Measurements from ENCODE around the gene BFSP2. TPM values are rescaled to one million over a fixed set of nuclear protein-coding genes. Genes with fewer than 3 reads are reported as not detected.
"Not testable (repeated sequence)": the region's sequence is repeated elsewhere in the genome, so short reads cannot be mapped to it uniquely, and the experiment has no call there.

BFSP2 gene
- total RNA-seq, 2 donors from 2014 or later, result 1.0 TPM; not detected in 1

DNA sequence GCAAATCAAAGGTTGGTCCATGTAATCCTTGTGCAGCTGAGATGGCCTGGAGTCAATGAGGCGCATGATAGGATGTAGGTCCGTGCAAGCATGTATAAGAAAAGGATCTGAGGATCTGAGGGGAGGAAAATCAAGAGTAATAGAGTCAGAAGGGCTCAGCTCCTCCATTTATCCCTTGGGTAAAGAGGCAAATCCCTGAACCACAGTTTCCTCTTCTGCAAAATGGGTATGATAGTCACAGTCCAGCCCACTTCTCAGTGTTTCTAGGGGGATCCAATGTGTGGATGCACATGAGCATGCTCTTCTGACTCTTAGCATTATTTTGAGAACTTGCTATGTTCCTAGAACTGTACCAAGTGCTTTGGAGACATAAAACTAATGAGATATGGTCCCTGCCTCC lies 67.9 kb downstream of the BFSP2 start:
- Mint-ChIP-seq H3K27ac (no peak overlapping the region), H3K27me3 (no peaks in the 10 kb centered on the region), H3K9me3 (no peaks in the 10 kb centered on the region), H3K4me1 (peaks cover 5% of the 10 kb centered on the region), H3K4me3 (no peak overlapping the region), H3K36me3 (ENCODE audit: low read depth) (no peaks in the 10 kb centered on the region)
- ATAC-seq (replicated peaks), result no peak

DNA sequence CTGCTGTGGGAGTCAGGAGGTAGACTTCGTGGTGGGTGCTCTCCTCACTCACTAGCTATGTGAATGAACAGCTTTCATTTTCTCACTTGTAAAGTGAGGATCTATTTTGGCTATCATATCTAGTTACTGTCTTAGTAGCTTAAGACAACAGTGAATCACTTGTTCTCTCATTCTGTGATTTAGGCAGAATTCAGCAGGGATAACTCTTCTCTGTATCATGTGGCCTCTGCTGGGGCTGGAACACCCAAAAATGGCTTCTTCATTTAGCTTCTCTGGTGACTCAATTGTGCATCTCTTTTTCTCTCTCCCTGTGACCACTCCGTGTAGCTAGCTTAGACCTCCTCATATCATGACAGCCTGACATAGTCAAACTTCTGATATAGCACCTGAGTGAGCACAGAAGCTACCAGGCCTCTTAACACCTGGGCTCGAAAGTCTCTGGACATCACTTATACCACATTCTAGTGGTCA lies 68.4 kb downstream of the BFSP2 start:
- Mint-ChIP-seq H3K36me3 (ENCODE audit: low read depth) (no peaks in the 10 kb centered on the region), H3K4me1 (peaks cover 5% of the 10 kb centered on the region), H3K4me3 (no peak overlapping the region), H3K27me3 (no peaks in the 10 kb centered on the region), H3K27ac (no peak overlapping the region), H3K9me3 (no peaks in the 10 kb centered on the region)
- peak; percentile 42 for ATAC-seq (replicated peaks)

DNA sequence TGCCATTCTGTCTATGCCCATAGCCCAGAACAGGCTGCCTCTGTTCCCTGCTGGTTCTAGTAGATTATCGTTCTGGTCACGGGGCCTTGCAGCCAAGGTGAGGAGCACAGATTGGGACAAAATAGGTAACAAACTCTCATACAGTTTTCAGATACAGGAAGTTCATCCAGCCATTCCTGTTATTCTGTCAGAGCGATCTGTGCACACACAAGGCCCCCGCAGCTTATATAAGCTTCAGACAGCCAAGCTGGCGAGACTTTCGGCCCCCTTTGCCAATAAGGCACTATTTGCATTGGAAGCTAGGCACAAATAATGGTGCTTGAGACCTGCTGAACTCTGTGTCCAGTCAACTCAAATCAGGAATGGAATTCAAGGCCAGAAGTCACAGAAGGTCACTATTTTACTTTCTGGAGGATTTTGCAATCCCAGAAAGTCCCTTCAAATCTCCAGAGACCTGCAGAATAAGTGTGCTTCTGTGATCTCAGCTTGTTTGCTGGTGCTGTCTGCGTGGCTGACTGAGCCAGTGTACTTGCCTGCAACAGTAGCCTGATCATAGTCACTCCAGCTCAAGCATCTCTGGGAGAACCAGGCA lies 69.4 kb downstream of the BFSP2 start:
- no peak for ATAC-seq (replicated peaks)
- Mint-ChIP-seq H3K36me3 (ENCODE audit: low read depth) (no peaks in the 10 kb centered on the region), H3K27ac (no peak overlapping the region), H3K27me3 (no peaks in the 10 kb centered on the region), H3K9me3 (no peaks in the 10 kb centered on the region), H3K4me3 (no peak overlapping the region), H3K4me1 (peaks cover 2% of the 10 kb centered on the region)

- H3K9me3 Mint-ChIP-seq, result no peaks in the 10 kb centered on the region
- peaks cover 12% of the 10 kb centered on the region for H3K4me1 Mint-ChIP-seq
- no peaks in the 10 kb centered on the region for H3K36me3 Mint-ChIP-seq (ENCODE audit: low read depth)
- no peak for ATAC-seq (replicated peaks)
- H3K27me3 Mint-ChIP-seq, result no peaks in the 10 kb centered on the region
- H3K27ac Mint-ChIP-seq, result no peak overlapping the region
- no peak overlapping the region for H3K4me3 Mint-ChIP-seq
These were observed 72.4 kb downstream of the BFSP2 start for GRCh38 chr3:133472242-133472641.

DNA sequence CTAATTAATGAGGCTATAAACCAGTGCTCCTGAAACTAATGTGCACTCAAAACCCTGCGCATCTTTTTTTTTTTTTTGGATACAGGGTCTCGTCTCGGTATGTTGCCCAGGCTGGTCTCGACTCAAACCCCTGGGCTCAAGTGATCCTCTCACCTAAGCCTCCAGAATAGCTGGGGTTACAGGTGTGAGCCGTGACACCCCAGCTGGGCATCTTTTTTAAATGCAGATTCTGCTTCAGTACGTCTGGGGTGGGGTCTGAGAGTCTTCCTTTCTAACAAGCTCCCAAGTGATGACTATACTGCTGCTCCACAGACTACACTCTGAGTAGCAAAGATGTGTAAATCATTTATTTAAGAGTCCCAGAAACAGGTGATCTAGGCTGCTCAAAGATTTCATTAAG lies 73.0 kb downstream of the BFSP2 start:
- H3K4me3 Mint-ChIP-seq, result no peak overlapping the region
- no peaks in the 10 kb centered on the region for H3K27me3 Mint-ChIP-seq
- H3K9me3 Mint-ChIP-seq, result no peaks in the 10 kb centered on the region
- no peak for ATAC-seq (replicated peaks)
- H3K4me1 Mint-ChIP-seq, result peaks cover 12% of the 10 kb centered on the region
- no peak overlapping the region for H3K27ac Mint-ChIP-seq
- no peaks in the 10 kb centered on the region for H3K36me3 Mint-ChIP-seq (ENCODE audit: low read depth)

GRCh38 chr3:133473472-133474191 lies 73.8 kb downstream of the BFSP2 start:
- H3K4me1 Mint-ChIP-seq, result peaks cover 15% of the 10 kb centered on the region
- not testable (repeated sequence) for H3K27ac Mint-ChIP-seq; H3K4me3 Mint-ChIP-seq; H3K27me3 Mint-ChIP-seq; ATAC-seq (replicated peaks); H3K9me3 Mint-ChIP-seq; H3K36me3 Mint-ChIP-seq (ENCODE audit: low read depth)

DNA sequence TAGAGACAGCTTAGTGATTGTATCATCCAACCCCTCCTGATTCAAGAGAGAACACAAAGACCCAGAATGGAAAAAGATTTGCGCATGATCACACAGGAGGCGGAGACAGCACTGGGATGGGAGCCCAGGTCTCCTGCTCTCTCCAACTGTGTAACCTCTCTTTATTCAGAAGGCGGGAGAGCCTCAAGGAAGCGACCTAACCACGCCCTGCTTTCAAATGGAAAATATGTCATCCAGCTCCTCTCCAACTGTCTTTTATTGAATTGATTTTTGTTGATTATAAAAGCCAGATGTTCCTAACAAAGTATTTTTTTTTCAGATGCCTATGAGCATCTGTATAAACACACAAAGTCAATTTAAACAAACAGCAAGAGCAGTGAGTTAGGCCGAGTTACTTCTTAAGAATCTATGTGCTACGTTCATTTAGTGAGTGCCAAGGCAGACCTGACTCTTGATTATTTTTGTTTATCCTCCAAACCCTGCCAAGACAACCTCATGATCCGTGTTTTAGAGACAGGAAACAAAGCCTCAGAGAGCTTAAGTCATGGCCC lies 74.5 kb downstream of the BFSP2 start:
- ATAC-seq (replicated peaks), result no peak
- Mint-ChIP-seq H3K9me3 (no peaks in the 10 kb centered on the region), H3K36me3 (ENCODE audit: low read depth) (no peaks in the 10 kb centered on the region), H3K27ac (no peak overlapping the region), H3K27me3 (no peaks in the 10 kb centered on the region), H3K4me1 (peaks cover 16% of the 10 kb centered on the region), H3K4me3 (no peak overlapping the region)

DNA sequence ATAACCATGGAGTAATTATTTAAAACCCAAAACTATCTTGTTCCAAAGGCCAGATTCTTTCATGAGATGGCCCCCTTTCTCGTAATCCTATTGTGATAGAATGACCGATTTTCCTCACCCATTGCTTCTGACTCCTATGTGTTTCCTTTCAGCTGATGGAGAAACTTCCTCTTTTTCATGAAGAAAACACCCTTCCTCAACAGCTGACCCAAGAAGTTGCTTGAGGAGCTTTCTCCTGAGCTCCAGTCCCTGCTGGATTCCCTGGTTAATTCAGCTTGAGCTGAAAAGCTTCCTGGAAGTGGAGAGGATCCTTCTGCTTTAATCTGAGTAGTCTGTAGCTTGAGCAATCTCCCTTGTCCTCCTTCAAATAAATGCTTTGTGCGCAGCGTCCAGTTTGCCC lies 75.0 kb downstream of the BFSP2 start:
- Mint-ChIP-seq H3K36me3 (ENCODE audit: low read depth) (no peaks in the 10 kb centered on the region), H3K27me3 (no peaks in the 10 kb centered on the region), H3K4me3 (peak overlapping the region; percentile 20), H3K27ac (no peak overlapping the region), H3K9me3 (no peaks in the 10 kb centered on the region), H3K4me1 (peaks cover 16% of the 10 kb centered on the region)
- ATAC-seq (replicated peaks), result no peak

DNA sequence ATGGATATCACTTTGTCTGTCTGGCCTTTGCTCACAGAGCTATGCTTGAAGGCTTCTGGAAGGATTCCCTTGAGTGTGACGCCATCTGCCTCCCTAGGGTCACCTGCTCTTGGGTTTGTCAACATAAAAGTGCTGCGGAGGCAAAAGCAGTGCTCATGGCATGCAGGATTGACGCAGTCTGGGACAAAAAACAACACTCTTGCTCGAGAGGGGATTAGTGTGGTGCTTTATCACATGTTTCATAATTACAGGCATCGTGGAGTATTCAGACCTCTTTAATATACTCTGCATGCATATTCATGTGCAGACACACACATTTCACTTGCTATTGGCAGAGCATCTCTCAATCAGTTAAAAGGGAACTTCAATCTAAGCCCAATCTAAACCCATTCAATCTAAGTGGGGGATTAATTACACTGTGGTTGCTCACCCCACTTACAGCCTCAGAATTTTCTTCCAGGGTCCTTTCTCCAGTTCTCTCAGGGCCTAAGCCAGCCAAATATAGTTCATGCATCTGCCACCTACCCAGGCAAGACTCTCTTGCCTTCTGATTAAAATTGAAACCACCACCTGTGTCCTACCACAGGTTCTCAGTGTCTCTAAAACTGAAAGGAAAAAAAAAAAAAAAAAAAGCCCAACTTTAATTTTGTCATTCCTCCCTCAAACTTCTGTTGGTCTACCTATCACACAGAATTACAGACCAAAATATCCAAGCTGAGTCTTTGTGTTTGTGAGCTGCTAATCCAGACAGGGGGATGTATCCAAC lies 75.6 kb downstream of the BFSP2 start:
- H3K4me3 Mint-ChIP-seq, result peak overlapping the region; percentile 20
- no peaks in the 10 kb centered on the region for H3K27me3 Mint-ChIP-seq
- peak; percentile 98 for ATAC-seq (replicated peaks)
- H3K4me1 Mint-ChIP-seq, result peaks cover 16% of the 10 kb centered on the region
- H3K36me3 Mint-ChIP-seq (ENCODE audit: low read depth), result no peaks in the 10 kb centered on the region
- H3K9me3 Mint-ChIP-seq, result no peaks in the 10 kb centered on the region
- H3K27ac Mint-ChIP-seq, result no peak overlapping the region

DNA sequence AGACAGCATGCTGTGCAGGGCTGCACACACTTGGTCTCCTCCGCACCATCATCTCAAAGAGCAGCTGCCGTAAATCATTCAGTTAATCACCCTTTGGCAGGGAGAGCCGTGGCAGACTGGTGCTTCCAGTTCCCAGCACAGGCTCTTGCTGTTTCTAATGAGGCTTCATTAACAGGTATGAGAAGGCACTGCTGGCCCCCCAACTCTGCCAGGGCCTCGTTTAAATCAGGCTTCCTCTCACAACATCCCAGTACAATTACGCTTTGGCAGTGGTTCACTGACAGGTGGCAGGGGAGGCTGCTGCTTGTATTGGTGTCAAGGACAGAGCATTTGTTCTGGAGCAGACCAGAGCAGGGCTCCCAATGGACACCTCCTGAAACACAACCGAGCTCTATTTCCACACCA lies 77.1 kb downstream of the BFSP2 start:
- Mint-ChIP-seq H3K27me3 (no peaks in the 10 kb centered on the region), H3K36me3 (ENCODE audit: low read depth) (no peaks in the 10 kb centered on the region), H3K4me1 (peaks cover 16% of the 10 kb centered on the region), H3K27ac (no peak overlapping the region), H3K9me3 (no peaks in the 10 kb centered on the region), H3K4me3 (no peak overlapping the region)
- ATAC-seq (replicated peaks), result no peak

GRCh38 chr3:133477487-133477886 lies 77.6 kb downstream of the BFSP2 start:
- peaks cover 16% of the 10 kb centered on the region for H3K4me1 Mint-ChIP-seq
- no peak for ATAC-seq (replicated peaks)
- H3K27ac Mint-ChIP-seq, result no peak overlapping the region
- no peaks in the 10 kb centered on the region for H3K36me3 Mint-ChIP-seq (ENCODE audit: low read depth)
- H3K27me3 Mint-ChIP-seq, result no peaks in the 10 kb centered on the region
- H3K9me3 Mint-ChIP-seq, result no peaks in the 10 kb centered on the region
- no peak overlapping the region for H3K4me3 Mint-ChIP-seq

- Mint-ChIP-seq H3K27me3 (no peaks in the 10 kb centered on the region), H3K9me3 (no peaks in the 10 kb centered on the region), H3K27ac (no peak overlapping the region), H3K36me3 (ENCODE audit: low read depth) (no peaks in the 10 kb centered on the region), H3K4me1 (peaks cover 16% of the 10 kb centered on the region), H3K4me3 (no peak overlapping the region)
- ATAC-seq (replicated peaks), result no peak
These were observed 78.8 kb downstream of the BFSP2 start for GRCh38 chr3:133478624-133479023.

GRCh38 chr3:133479401-133479800 lies 79.5 kb downstream of the BFSP2 start:
- Mint-ChIP-seq H3K27ac (no peak overlapping the region), H3K9me3 (no peaks in the 10 kb centered on the region), H3K4me3 (no peak overlapping the region), H3K36me3 (ENCODE audit: low read depth) (no peaks in the 10 kb centered on the region), H3K27me3 (no peaks in the 10 kb centered on the region), H3K4me1 (peaks cover 13% of the 10 kb centered on the region)
- no peak for ATAC-seq (replicated peaks)

- ATAC-seq (replicated peaks), result no peak
These were observed 80.2 kb downstream of the BFSP2 start for GRCh38 chr3:133479895-133480669.

More at GRCh38 chr3:133479895-133480669, 80.2 kb downstream of the BFSP2 start:
- Mint-ChIP-seq H3K4me3 (no peak overlapping the region), H3K27me3 (no peaks in the 10 kb centered on the region), H3K36me3 (ENCODE audit: low read depth) (no peaks in the 10 kb centered on the region), H3K27ac (no peak overlapping the region), H3K9me3 (no peaks in the 10 kb centered on the region), H3K4me1 (peaks cover 11% of the 10 kb centered on the region)
